Activated T-cell treated with anti-CD3 and anti-CD28 coated beads, Interleukin-2, amount 50 U/mL, for 4 hours (primary cell): Measurements from ENCODE around the gene PDE11A. TPM values are rescaled to one million over a fixed set of nuclear protein-coding genes. Genes with fewer than 3 reads are reported as not detected.
"Not testable (repeated sequence)": the region's sequence is repeated elsewhere in the genome, so short reads cannot be mapped to it uniquely, and the experiment has no call there.

Source experiments
- ATAC-seq, 2 donors: fragments of 200-7000 bp; cut with Tn5 transposase; one replicate each; pipeline ENCODE4 v1.10.0; 2021
- DNase-seq: peaks from one replicate; pipeline ENCODE4 v3.0.0-alpha.2; 2020
- H3K27me3 Mint-ChIP-seq: one replicate; pipeline ENCODE4 v1.8.0; 2021; ENCODE audit warnings: low read depth, mixed read lengths
- H3K36me3 Mint-ChIP-seq: one replicate; pipeline ENCODE4 v1.8.0; 2022; ENCODE audit warnings: mixed read lengths; ENCODE audit not compliant: insufficient read depth
- H3K4me1 Mint-ChIP-seq: one replicate; pipeline ENCODE4 v1.8.0; 2021; ENCODE audit warnings: low read depth, mixed read lengths
- H3K4me3 Mint-ChIP-seq: one replicate; pipeline ENCODE4 v1.8.0; 2021; ENCODE audit warnings: mild to moderate bottlenecking, moderate library complexity, mixed read lengths
- H3K9me3 Mint-ChIP-seq: one replicate; pipeline ENCODE4 v1.8.0; 2021; ENCODE audit warnings: mixed read lengths
- total RNA-seq, 3 donors: library from RNA; stranded (reverse); gene quantifications; one replicate each; pipeline ENCODE4 v1.2.1, GENCODE V29; 2021

The PDE11A gene
- total RNA-seq, 3 donors from 2014 or later = not detected

GRCh38 chr2:177952151-177952550 lies 120.4 kb downstream of the PDE11A start:
- Mint-ChIP-seq H3K9me3 (no peaks in the 10 kb centered on the region), H3K36me3 (no peaks in the 10 kb centered on the region), H3K4me3 (no peak overlapping the region), H3K27me3 (peaks cover 1% of the 10 kb centered on the region), H3K4me1 (no peaks in the 10 kb centered on the region)
- DNase-seq = no peak
- ATAC-seq = no peak

- not testable (repeated sequence) for DNase-seq, ATAC-seq, H3K36me3 Mint-ChIP-seq, H3K9me3 Mint-ChIP-seq, H3K4me3 Mint-ChIP-seq, H3K27me3 Mint-ChIP-seq, H3K4me1 Mint-ChIP-seq
Observed at GRCh38 chr2:177947598-177947997, 125.0 kb downstream of the PDE11A start.

GRCh38 chr2:177944530-177944929 lies 128.0 kb downstream of the PDE11A start:
- H3K9me3 Mint-ChIP-seq, H3K36me3 Mint-ChIP-seq, H3K4me1 Mint-ChIP-seq, H3K27me3 Mint-ChIP-seq, H3K4me3 Mint-ChIP-seq, DNase-seq, ATAC-seq: not testable (repeated sequence)

DNA sequence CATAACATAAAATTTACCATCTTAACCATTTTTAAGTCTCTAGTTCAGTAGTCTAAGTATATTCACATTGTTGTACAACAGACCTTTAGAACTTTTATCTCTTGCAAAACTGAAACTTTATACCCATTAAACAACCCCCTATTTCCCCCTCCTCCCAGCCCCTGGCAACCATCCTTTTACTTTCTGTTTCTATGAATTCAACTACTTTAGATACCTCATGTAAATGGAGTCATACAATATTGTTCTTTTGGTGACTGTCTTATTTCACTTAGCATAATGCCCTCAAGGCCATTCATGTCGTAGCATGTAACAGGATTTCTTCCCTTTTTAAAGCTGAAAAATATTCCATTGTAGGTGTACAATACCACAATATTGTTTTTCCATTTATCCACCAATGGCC lies 129.8 kb downstream of the PDE11A start:
- H3K27me3 Mint-ChIP-seq = no peaks in the 10 kb centered on the region

DNA sequence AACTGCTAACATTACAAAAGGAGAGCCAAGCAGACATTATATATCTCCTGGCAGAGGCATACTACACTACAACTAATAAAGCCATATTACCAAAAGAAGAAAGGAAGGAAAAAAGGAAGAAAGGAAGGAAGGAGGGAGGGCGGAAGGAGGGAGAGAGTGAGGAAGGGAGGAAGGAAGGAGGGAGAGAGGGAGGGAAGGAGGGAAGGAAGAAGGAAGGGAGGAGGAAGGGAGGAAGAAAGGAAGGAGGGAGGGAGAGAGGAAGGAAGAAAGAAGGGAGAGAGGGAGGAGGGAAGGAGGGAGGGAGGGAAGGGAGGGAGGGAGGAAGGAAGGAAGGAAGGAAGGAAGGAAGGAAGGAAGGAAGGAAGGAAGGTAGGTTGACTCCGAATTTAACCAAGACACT lies 133.4 kb downstream of the PDE11A start:
- H3K27me3 Mint-ChIP-seq = peaks cover 5% of the 10 kb centered on the region
- DNase-seq = no peak
- H3K9me3 Mint-ChIP-seq = no peaks in the 10 kb centered on the region
- no peak for ATAC-seq
- no peak overlapping the region for H3K4me3 Mint-ChIP-seq
- H3K4me1 Mint-ChIP-seq = no peaks in the 10 kb centered on the region
- H3K36me3 Mint-ChIP-seq = no peaks in the 10 kb centered on the region

More for the DNA sequence above, 129.8 kb downstream of the PDE11A start:
- ATAC-seq = no peak
- no peaks in the 10 kb centered on the region for H3K9me3 Mint-ChIP-seq
- no peaks in the 10 kb centered on the region for H3K36me3 Mint-ChIP-seq
- DNase-seq = no peak
- no peak overlapping the region for H3K4me3 Mint-ChIP-seq
- H3K4me1 Mint-ChIP-seq = no peaks in the 10 kb centered on the region

DNA sequence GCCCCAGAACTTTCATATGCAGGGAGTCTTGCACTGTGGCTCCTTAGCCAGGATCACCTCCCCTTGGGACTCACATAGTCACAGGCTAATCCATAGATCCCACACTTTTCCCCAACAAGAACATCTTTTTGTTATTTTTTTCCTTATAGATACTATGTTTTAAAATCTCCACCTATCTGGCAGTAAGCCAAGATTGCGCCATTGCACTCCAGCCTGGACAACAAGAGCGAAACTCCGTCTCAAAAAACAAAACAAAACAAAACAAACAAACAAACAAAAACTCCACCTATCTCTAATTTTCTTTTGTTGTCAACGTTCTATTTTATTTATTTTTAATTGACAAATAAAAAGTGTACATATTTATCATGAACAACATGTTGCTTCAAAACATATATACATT lies 141.7 kb downstream of the PDE11A start:
- no peak for ATAC-seq
- peaks cover 13% of the 10 kb centered on the region for H3K27me3 Mint-ChIP-seq
- no peak overlapping the region for H3K4me3 Mint-ChIP-seq
- DNase-seq = no peak
- no peaks in the 10 kb centered on the region for H3K4me1 Mint-ChIP-seq
- H3K36me3 Mint-ChIP-seq = no peaks in the 10 kb centered on the region
- no peaks in the 10 kb centered on the region for H3K9me3 Mint-ChIP-seq

DNA sequence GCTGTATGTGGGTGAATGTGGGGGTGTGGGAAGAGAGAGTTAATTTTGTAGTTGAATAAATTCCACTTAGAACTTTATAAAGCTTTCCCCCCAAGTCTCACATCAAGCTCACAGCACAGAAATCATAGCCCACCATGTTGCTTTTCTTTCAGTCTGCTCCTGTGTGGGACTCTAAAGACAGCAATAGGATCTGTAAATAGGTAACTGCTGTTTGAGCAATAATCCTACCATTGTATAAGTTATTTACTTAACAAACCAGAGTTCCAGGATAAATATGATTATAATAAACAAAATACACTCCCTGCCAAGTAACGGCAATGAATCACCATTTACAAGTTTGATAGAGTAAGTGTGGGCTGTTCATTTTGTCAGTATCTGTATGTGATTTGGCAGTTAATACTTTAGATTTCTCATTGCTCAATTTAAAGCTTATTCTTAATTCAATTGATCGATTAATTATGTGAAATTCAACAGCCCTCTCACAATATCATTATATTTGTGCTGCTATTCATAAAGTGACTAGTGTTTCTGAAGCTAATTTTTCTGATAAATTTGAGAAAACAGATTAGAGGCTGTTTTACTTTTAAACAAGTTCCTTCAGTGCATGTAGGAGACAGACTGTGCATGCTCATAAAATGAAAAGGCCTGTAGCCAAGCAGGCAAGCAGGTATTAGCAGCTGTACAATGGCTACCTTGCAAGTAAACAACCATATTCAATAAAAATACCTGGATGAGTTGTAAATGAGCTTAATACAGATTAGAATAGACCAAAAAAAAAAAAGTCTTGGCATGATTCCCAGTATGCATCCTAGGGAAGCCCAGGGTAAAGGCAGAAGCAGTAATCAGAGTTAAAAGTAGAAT lies 142.7 kb downstream of the PDE11A start:
- DNase-seq (no peak), ATAC-seq (no peak)
- H3K27me3 Mint-ChIP-seq = peaks cover 14% of the 10 kb centered on the region
- no peaks in the 10 kb centered on the region for H3K36me3 Mint-ChIP-seq
- no peak overlapping the region for H3K4me3 Mint-ChIP-seq
- H3K9me3 Mint-ChIP-seq = no peaks in the 10 kb centered on the region
- H3K4me1 Mint-ChIP-seq = no peaks in the 10 kb centered on the region

DNA sequence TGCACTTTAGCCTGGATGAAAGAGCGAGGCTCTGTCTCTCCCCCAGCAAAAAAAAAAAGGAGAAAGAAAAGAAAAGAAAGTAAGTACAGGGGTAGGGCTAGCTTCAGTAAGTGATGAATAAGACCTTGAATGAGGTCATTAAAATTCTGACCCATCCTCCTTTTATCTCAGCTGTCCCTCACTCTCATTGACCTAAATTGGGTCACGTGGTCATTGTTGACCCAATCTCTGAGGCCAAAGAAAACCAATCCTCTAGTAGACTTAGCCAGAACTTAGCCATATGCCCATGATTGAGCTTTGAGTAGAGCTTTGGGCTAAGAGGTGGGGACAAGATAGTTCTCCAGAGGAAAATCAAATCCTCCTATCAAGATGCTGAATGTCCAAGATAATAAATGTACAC lies 149.3 kb downstream of the PDE11A start:
- peaks cover 4% of the 10 kb centered on the region for H3K27me3 Mint-ChIP-seq
- H3K36me3 Mint-ChIP-seq = no peaks in the 10 kb centered on the region
- no peak overlapping the region for H3K4me3 Mint-ChIP-seq

DNA sequence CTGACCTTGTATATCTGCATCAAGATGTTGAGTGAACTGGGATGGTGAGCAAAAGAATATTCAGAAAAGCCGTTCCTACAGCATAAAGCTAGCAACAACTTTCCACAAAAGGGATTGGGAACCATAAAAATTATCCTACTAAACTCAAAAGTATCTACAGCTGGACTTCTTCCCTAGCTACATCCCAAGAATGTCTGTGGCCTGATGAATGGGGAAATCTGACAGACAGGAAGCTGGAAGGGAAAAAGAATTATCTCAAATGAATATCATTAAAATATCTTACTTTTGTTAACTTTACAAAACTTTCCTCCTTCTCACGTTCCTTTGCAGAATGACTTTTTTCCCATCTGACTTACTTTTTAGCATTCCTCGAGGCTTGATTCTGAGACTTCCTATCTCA lies 150.9 kb downstream of the PDE11A start:
- H3K9me3 Mint-ChIP-seq = no peaks in the 10 kb centered on the region
- DNase-seq = no peak
- no peak overlapping the region for H3K4me3 Mint-ChIP-seq
- ATAC-seq = no peak
- no peaks in the 10 kb centered on the region for H3K36me3 Mint-ChIP-seq
- H3K27me3 Mint-ChIP-seq = peaks cover 2% of the 10 kb centered on the region
- H3K4me1 Mint-ChIP-seq = no peaks in the 10 kb centered on the region

More for the DNA sequence above, 149.3 kb downstream of the PDE11A start:
- no peak for ATAC-seq
- Mint-ChIP-seq H3K9me3 (no peaks in the 10 kb centered on the region), H3K4me1 (no peaks in the 10 kb centered on the region)
- no peak for DNase-seq

DNA sequence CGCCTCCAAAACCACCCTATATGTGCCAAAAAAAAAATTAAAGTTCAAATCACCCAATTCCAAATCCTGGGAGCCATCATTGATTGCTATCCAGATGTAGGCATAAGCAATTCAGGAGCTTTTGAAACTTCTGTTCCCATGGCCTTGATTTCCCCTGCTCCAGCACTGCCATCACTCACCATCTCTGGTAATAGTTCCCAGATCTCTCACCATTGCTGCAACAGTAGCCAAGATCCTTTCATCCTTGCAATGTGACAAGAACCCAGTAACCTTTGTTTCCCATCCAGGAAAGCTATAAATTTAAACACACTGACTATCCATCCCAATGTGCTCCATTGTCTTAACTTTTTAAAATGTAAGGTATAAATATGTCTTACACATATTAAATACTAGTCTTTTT lies 155.4 kb downstream of the PDE11A start:
- Mint-ChIP-seq H3K4me1 (no peaks in the 10 kb centered on the region), H3K4me3 (no peak overlapping the region), H3K36me3 (no peaks in the 10 kb centered on the region), H3K27me3 (no peaks in the 10 kb centered on the region), H3K9me3 (no peaks in the 10 kb centered on the region)
- DNase-seq = no peak
- no peak for ATAC-seq

DNA sequence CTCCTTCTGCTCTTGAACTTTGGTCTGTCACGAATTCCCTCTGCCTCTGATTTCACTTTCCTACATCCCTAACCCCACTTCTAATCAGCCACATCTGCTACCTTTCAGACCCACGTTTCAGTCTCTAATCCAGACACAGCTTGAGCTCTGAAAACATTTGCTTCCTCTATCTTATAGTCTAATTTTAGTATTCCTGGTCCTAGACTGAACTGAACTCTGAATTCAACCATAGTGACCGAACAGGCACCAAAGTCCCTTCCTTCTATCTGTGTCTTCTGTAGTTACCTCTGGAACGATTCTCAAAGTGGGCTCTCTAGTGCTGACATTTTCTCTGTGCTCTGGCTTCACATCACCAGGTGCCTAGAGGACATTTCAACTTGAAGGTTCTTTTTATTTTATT lies 156.2 kb downstream of the PDE11A start:
- Mint-ChIP-seq H3K4me3 (no peak overlapping the region), H3K27me3 (no peaks in the 10 kb centered on the region)

GRCh38 chr2:177914247-177914646 lies 158.3 kb downstream of the PDE11A start:
- no peaks in the 10 kb centered on the region for H3K4me1 Mint-ChIP-seq
- H3K27me3 Mint-ChIP-seq = no peaks in the 10 kb centered on the region
- ATAC-seq = no peak

More for the DNA sequence above, 156.2 kb downstream of the PDE11A start:
- Mint-ChIP-seq H3K9me3 (no peaks in the 10 kb centered on the region), H3K36me3 (no peaks in the 10 kb centered on the region), H3K4me1 (no peaks in the 10 kb centered on the region)
- no peak for ATAC-seq
- no peak for DNase-seq

DNA sequence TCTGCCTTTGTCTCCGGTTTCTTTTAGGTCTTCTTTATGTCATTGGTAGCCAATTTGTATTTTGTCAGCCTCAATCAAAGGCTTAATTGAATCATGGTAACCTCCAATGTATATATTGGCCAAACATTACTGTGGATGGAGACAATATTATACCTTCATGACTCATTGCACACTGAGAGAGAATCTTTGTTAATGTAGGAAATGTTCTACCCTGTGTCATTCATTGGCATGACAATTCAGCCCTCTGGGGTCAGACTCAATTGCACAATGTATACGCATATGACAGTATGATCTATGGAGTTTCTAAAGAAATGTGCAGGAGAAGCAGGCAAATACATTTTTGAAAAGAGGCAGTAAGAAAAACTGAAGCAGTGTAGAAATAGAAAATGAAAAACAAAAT lies 162.6 kb downstream of the PDE11A start:
- peaks cover 4% of the 10 kb centered on the region for H3K4me1 Mint-ChIP-seq
- no peaks in the 10 kb centered on the region for H3K36me3 Mint-ChIP-seq
- no peak for ATAC-seq
- DNase-seq = no peak
- H3K4me3 Mint-ChIP-seq = no peak overlapping the region
- no peaks in the 10 kb centered on the region for H3K27me3 Mint-ChIP-seq
- H3K9me3 Mint-ChIP-seq = no peaks in the 10 kb centered on the region

More at GRCh38 chr2:177914247-177914646, 158.3 kb downstream of the PDE11A start:
- DNase-seq = no peak
- H3K36me3 Mint-ChIP-seq = no peaks in the 10 kb centered on the region
- H3K9me3 Mint-ChIP-seq = no peaks in the 10 kb centered on the region
- no peak overlapping the region for H3K4me3 Mint-ChIP-seq

- no peak overlapping the region for H3K4me3 Mint-ChIP-seq
- no peaks in the 10 kb centered on the region for H3K36me3 Mint-ChIP-seq
- H3K4me1 Mint-ChIP-seq = peaks cover 4% of the 10 kb centered on the region
- H3K9me3 Mint-ChIP-seq = no peaks in the 10 kb centered on the region
- no peaks in the 10 kb centered on the region for H3K27me3 Mint-ChIP-seq
- ATAC-seq = no peak
- no peak for DNase-seq
Observed at GRCh38 chr2:177908824-177909223, 163.8 kb downstream of the PDE11A start.

DNA sequence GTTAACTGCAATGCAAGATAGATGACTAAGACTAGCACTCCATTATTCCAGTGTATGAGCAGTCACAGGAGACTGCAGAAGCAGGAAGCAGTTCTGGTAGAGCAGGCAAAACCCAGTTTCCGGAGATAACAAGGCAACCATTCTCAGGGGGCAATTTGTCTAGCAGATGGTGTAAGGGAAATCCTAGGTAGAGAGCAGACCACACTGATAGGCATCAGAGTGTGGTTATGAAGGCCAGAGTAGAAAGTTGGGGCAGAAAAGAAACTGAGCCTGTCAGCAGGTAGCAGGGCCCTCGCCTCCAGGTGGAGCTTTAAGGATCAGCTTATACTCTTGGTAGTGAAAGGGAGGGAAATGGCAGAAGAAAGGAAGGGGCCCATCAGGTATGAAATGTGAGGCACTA lies 164.4 kb downstream of the PDE11A start:
- no peaks in the 10 kb centered on the region for H3K27me3 Mint-ChIP-seq
- DNase-seq (no peak), ATAC-seq (no peak)
- H3K9me3 Mint-ChIP-seq = no peaks in the 10 kb centered on the region
- no peak overlapping the region for H3K4me3 Mint-ChIP-seq
- peaks cover 4% of the 10 kb centered on the region for H3K4me1 Mint-ChIP-seq
- H3K36me3 Mint-ChIP-seq = no peaks in the 10 kb centered on the region
